Measurements from ENCODE around the gene FBRSL1. TPM values are rescaled to one million over a fixed set of nuclear protein-coding genes. Genes with fewer than 3 reads are reported as not detected.

FBRSL1 gene
- total and polyA plus RNA-seq, 4 donors, result 2.5 to 35.5 (median 5.6) TPM

- Histone ChIP-seq H3K9me3 (ENCODE audit: control insufficient read depth in 4 of 4, low read length in 3 of 4) (no peaks in the 10 kb centered on the region), H3K27ac (ENCODE audit: low read depth in 1 of 2, low read length in 2 of 2) (no peak overlapping the region), H3K36me3 (ENCODE audit: control insufficient read depth in 4 of 4, insufficient read depth in 3 of 4, low read depth in 1 of 4, low read length in 3 of 4) (no peaks in the 10 kb centered on the region), H3K4me3 (ENCODE audit: low read depth in 1 of 3, low read length in 3 of 3) (no peak overlapping the region), H3K27me3 (ENCODE audit: control insufficient read depth in 4 of 4, insufficient read depth in 4 of 4, low read length in 3 of 4) (no peaks in the 10 kb centered on the region), H3K9ac (ENCODE audit: low read depth in 1 of 2, low read length in 2 of 2) (no peak overlapping the region), H3K4me1 (ENCODE audit: control insufficient read depth in 4 of 4, insufficient read depth in 4 of 4, low read length in 3 of 4) (no peaks in the 10 kb centered on the region)
- no peak for TF ChIP-seq CTCF (IDR thresholded peaks at IDR 0.05; ENCODE audit: low read depth, low read length, missing input control)
- TF ChIP-seq SP1 (IDR thresholded peaks at IDR 0.05), result no peak
- no peak for TF ChIP-seq GABPA (IDR thresholded peaks at IDR 0.05 in 1 of 2, conservative IDR thresholded peaks at IDR 0.05 in 1 of 2)
- TF ChIP-seq MAX (IDR thresholded peaks at IDR 0.05), result no peak
- no peak for TF ChIP-seq FOXA1 (IDR thresholded peaks at IDR 0.05)
- TF ChIP-seq TAF1 (conservative IDR thresholded peaks at IDR 0.05), result no peak
- no peak for TF ChIP-seq HNF4A (conservative IDR thresholded peaks at IDR 0.05)
- no peak for TF ChIP-seq ATF3 (IDR thresholded peaks at IDR 0.05)
- no peak for TF ChIP-seq EGR1 (IDR thresholded peaks at IDR 0.05; ENCODE audit: low read depth in 2 of 2)
- no peak for TF ChIP-seq REST (IDR thresholded peaks at IDR 0.05)
- no peak for TF ChIP-seq YY1 (IDR thresholded peaks at IDR 0.05)
- TF ChIP-seq NR2F2 (IDR thresholded peaks at IDR 0.05), result no peak
- no peak for TF ChIP-seq HNF4G (IDR thresholded peaks at IDR 0.05)
- TF ChIP-seq JUND (IDR thresholded peaks at IDR 0.05), result no peak
- TF ChIP-seq FOXA2 (IDR thresholded peaks at IDR 0.05), result no peak
- TF ChIP-seq ZBTB33 (IDR thresholded peaks at IDR 0.05), result no peak
- 89% methylated on average over 9 of the region's 9 CpGs for WGBS
- no peak for DNase-seq (ENCODE audit: low spot score)
Observed at GRCh38 chr12:132482771-132483170, 7.2 kb upstream of the FBRSL1 start.

GRCh38 chr12:132483208-132483607, 6.7 kb upstream of the FBRSL1 start:
- DNase-seq (ENCODE audit: low spot score), result no peak
- WGBS, result 97% methylated on average over 27 of the region's 27 CpGs
- Histone ChIP-seq H3K27me3 (ENCODE audit: control insufficient read depth in 4 of 4, insufficient read depth in 4 of 4, low read length in 3 of 4) (no peaks in the 10 kb centered on the region), H3K9ac (ENCODE audit: low read depth in 1 of 2, low read length in 2 of 2) (no peak overlapping the region), H3K4me3 (ENCODE audit: low read depth in 1 of 3, low read length in 3 of 3) (no peak overlapping the region), H3K36me3 (ENCODE audit: control insufficient read depth in 4 of 4, insufficient read depth in 3 of 4, low read depth in 1 of 4, low read length in 3 of 4) (no peaks in the 10 kb centered on the region), H3K4me1 (ENCODE audit: control insufficient read depth in 4 of 4, insufficient read depth in 4 of 4, low read length in 3 of 4) (no peaks in the 10 kb centered on the region), H3K27ac (ENCODE audit: low read depth in 1 of 2, low read length in 2 of 2) (no peak overlapping the region), H3K9me3 (ENCODE audit: control insufficient read depth in 4 of 4, low read length in 3 of 4) (no peaks in the 10 kb centered on the region)
- TF ChIP-seq MAX (IDR thresholded peaks at IDR 0.05) (no peak), FOXA2 (IDR thresholded peaks at IDR 0.05) (no peak), ATF3 (IDR thresholded peaks at IDR 0.05) (no peak), HNF4G (IDR thresholded peaks at IDR 0.05) (no peak), YY1 (IDR thresholded peaks at IDR 0.05) (no peak)

Data from liver (tissue), 9 donors.